Left ventricle myocardium inferior (tissue), 1 donor: ENCODE results near the gene RAB8B. TPM values are rescaled to one million over a fixed set of nuclear protein-coding genes. Genes with fewer than 3 reads are reported as not detected.

Experiments
- DNase-seq: peaks from one replicate; pipeline ENCODE4 v3.0.0-alpha.2; 2020
- H3K27ac ChIP-seq: fragments of 200-600 bp; replicated peaks from 2 replicates; pipeline ENCODE4 v1.8.0; 2021
- H3K27me3 ChIP-seq: fragments of 200-600 bp; 2 replicates; pipeline ENCODE4 v1.8.0; 2021; ENCODE audit warnings: low read depth
- H3K36me3 ChIP-seq: fragments of 200-600 bp; 2 replicates; pipeline ENCODE4 v1.8.0; 2021
- H3K4me1 ChIP-seq: fragments of 200-600 bp; 2 replicates; pipeline ENCODE4 v1.8.0; 2021
- H3K4me3 ChIP-seq: fragments of 200-600 bp; 2 replicates; pipeline ENCODE4 v1.8.0; 2021; ENCODE audit warnings: mild to moderate bottlenecking, moderate library complexity
- H3K9me3 ChIP-seq: fragments of 200-600 bp; replicated peaks from 2 replicates; pipeline ENCODE4 v1.8.0; 2021
- CTCF ChIP-seq: fragments of 200-600 bp; IDR thresholded peaks from 2 replicates; pipeline ENCODE4 v1.8.0; 2021; ENCODE audit warnings: antibody characterized with exemption, mild to moderate bottlenecking, borderline replicate concordance
- intact Hi-C: fragments of 100-400 bp; cut with micrococcal nuclease; formaldehyde crosslinking; loops from one replicate; pipeline ENCODE4 v1.11.0; 2022
- total RNA-seq: library from RNA; stranded (reverse); fragmentation: NEBNext Ultra II Directional; extraction: Animal tissue kit (Norgen Biotek cat#: 25700); gene quantifications from one replicate; pipeline ENCODE4 v1.2.1, GENCODE V29; 2021
- donor health status: DM: no; HTN: yes; CAD: no; lungs with severe emphysema.

Gene RAB8B
- total RNA-seq, 1 donor from 2014 or later: 8.1 TPM

- Histone ChIP-seq H3K27me3 (no peaks in the 10 kb centered on the region), H3K27ac (no peak overlapping the region), H3K9me3 (no peaks in the 10 kb centered on the region), H3K36me3 (no peaks in the 10 kb centered on the region), H3K4me3 (no peak overlapping the region), H3K4me1 (no peaks in the 10 kb centered on the region)
- TF ChIP-seq CTCF: no peak
- no peak for DNase-seq
- intact Hi-C loops: no loop called here
Observed at GRCh38 chr15:63312286-63312685, 122.9 kb downstream of the RAB8B start.

- no peak for TF ChIP-seq CTCF
- Histone ChIP-seq H3K9me3 (no peaks in the 10 kb centered on the region), H3K36me3 (no peaks in the 10 kb centered on the region), H3K27ac (no peak overlapping the region), H3K27me3 (no peaks in the 10 kb centered on the region), H3K4me1 (no peaks in the 10 kb centered on the region), H3K4me3 (no peak overlapping the region)
- intact Hi-C loops: no loop called here
- no peak for DNase-seq
Observed at GRCh38 chr15:63313825-63314224, 124.4 kb downstream of the RAB8B start.

- Histone ChIP-seq H3K4me1 (no peaks in the 10 kb centered on the region), H3K27ac (no peak overlapping the region), H3K4me3 (no peak overlapping the region), H3K27me3 (no peaks in the 10 kb centered on the region), H3K9me3 (no peaks in the 10 kb centered on the region), H3K36me3 (no peaks in the 10 kb centered on the region)
- DNase-seq: no peak
- TF ChIP-seq CTCF: no peak
- intact Hi-C loops: no loop called here
Observed at GRCh38 chr15:63314409-63314808, 125.0 kb downstream of the RAB8B start.

Other genes with a start within 250 kb of the RAB8B start
- 12,604 TPM for gene TPM1, start 146.9 kb upstream of the RAB8B start, total RNA-seq
- 27.4 TPM for gene LACTB, start 67.7 kb upstream of the RAB8B start, total RNA-seq
- gene RPS27L, start 32.1 kb upstream of the RAB8B start, total RNA-seq: 165 TPM
- gene APH1B, start 88.0 kb downstream of the RAB8B start, total RNA-seq: 6.2 TPM
- 0.25 TPM for gene CA12, start 192.2 kb downstream of the RAB8B start, total RNA-seq